Neural progenitor cell (in vitro differentiated cells): Measurements from ENCODE around the gene ACOT2.

ENCODE experiments used
- CTCF ChIP-seq: fragments of 200-600 bp; sonication (generic); IDR thresholded peaks from 2 replicates; pipeline ENCODE4 v1.5.1; 2017; ENCODE audit warnings: antibody characterized with exemption, mild to moderate bottlenecking
- EZH2phosphoT487 ChIP-seq: fragments of 200-600 bp; sonication (generic); IDR thresholded peaks from 2 replicates; pipeline ENCODE4 v1.6.1; 2017; ENCODE audit warnings: antibody characterized with exemption

GRCh38 chr14:73591690-73592449, 22.9 kb downstream of the ACOT2 start, which contains the start of gene ACOT4:
- TF ChIP-seq CTCF = no peak
- no peak for TF ChIP-seq EZH2phosphoT487
